Central memory CD4-positive, alpha-beta T cell (primary cell): ENCODE measurements around the gene PAQR5.

ENCODE experiments used
- DNase-seq: peaks from one replicate; pipeline ENCODE4 v3.0.0; 2022

The PAQR5 gene

DNA sequence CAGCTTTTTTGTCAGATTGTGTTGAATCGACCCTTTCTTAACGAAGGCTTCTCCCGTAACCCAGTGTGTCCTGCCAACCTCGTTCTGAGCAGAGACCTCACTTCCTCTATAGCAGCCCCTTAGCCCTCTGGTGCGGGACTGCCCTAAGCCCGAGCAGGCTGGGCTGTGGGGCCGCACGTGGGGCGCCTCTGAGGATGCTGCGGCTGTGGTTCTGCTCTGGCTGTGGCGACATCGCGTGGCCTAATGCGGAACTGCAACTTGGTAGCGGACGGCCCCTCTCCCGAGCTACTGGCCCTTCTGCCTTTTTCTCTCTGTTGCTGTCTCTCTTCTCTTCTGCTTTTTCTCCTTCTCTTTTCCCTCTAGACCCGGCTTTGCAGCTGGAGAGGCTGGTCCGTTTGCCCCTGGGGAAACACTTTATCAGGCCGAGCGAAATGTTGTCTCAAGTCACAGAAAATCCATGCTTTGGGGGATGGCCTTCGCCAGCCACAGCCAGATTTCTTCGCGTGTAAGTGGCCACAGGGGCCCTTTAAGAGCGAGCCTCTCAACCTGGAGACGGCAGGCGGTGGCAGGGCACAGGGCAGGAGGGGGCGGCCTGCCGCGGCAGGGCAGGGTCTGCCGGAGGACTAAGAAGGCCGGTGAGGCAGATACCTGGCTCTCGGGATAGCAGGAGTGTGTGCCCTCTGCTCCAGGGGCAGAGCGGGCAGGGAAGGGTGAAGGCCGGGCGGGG lies 96.0 kb downstream of the PAQR5 start:
- peak; percentile 58 for DNase-seq

GRCh38 chr15:69395460-69395859 lies 96.7 kb downstream of the PAQR5 start:
- DNase-seq: no peak

GRCh38 chr15:69395991-69396390 lies 97.3 kb downstream of the PAQR5 start:
- no peak for DNase-seq

- DNase-seq: no peak
Measured at GRCh38 chr15:69398491-69398891, 99.8 kb downstream of the PAQR5 start.

DNA sequence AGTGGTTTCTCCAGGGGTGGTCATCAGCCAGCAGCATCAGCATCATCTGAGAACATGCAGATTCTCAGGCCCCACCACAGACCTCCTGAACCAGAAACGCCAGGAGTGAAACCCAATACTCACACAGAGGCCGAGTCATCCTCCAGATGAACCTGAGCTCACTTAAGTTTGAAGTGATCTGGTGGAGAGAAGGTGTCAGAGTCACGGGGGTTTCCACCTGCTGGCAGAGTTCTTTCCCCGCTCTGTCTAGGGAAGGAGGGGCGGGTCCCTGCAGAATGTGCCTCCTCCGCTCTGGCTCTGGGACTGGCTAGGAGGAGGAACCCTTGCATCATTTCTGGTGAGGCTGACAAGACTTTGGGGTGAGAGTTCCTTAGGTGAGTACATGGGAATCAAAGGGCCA lies 102.1 kb downstream of the PAQR5 start:
- DNase-seq: no peak

GRCh38 chr15:69402816-69403215 lies 104.1 kb downstream of the PAQR5 start:
- DNase-seq: no peak

DNA sequence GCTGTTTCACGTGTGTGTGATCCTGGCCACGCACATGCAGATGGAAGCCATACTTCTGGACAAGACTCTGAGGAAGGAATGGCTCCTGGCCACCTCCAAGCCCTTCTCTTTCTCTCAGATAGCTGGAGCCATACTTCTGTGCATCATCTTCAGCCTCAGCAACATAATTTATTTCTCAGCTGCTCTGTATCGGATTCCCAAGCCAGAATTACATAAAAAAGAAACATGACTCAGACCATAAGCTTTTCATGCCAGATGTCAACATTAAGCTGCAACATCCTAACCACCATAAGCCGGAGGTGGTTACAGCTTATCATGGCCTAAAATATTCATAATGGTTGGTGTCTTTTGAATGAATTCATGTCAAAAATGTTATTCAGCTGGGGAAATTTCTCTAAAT lies 104.9 kb downstream of the PAQR5 start:
- no peak for DNase-seq

GRCh38 chr15:69405110-69405509 lies 106.4 kb downstream of the PAQR5 start:
- no peak for DNase-seq

DNA sequence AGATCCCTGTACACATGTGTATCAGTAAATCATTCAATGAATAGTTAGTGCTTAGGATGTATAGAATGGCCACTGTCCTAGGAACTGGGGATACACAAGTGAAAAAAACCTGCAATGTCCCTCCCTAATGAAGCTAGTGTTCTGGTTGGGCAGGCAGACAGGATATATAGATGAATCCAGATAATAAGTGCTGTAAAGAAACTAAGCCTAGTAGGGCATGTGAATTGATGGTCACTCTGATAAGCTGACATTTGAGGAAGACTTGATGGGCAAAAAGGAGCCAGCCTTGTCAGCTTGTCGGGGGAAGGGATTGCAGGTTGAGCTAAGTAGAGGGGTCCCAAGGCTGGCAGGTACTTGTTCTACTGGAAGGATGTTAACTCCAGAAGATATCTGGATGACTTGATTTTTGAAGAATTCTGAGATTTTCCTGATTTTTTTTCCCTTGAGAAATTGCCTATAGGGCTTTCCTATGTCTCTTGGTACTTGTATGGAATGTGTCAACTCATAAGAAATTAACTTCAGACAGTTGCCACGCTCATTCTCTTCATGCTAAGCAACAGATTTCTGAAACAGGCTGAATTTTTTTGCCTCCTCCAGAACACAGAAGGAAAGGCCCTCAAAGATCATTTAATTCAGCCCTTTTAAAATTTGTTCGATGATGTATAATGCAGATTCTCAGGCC lies 109.1 kb downstream of the PAQR5 start:
- DNase-seq: no peak

GRCh38 chr15:69408841-69409240 lies 110.1 kb downstream of the PAQR5 start:
- no peak for DNase-seq

GRCh38 chr15:69410248-69410874 lies 111.6 kb downstream of the PAQR5 start:
- DNase-seq: no peak

DNA sequence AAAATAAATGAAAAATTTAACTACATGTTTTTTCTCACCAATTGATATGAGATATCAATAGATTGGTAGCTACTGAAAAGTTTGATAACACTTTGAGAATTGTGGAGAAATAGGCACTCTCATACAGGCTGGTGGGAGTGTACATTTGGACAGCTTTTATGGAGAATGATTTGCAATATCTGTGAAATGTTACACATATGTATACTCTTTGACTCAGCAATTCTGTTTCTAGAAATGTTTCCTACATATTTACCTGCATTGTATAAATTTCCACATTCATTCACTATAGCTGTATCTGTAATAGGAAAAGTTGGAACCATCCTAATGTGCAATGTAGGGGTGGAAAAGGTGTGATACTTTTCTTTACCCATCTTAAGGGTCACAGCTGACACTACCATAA lies 113.6 kb downstream of the PAQR5 start:
- no peak for DNase-seq

DNA sequence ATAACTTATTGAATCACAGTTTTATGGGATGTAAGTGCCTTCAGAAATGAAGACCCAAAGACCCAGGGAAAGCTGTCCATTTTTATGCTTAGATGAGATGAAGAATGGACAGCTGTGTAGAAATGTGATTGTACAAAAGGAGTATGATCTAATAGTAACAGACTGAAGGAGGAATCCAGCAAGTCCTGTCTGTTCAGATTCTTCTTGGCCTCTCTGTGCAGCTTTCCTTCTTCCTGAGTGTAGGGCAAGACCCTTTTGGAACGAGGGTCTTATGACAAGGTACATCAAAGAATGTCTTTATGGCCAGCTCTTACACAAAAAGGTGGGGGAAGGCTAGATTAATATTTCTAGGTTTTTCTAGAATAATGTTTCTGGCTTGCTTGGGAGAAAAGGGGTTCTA lies 114.0 kb downstream of the PAQR5 start:
- no peak for DNase-seq

DNA sequence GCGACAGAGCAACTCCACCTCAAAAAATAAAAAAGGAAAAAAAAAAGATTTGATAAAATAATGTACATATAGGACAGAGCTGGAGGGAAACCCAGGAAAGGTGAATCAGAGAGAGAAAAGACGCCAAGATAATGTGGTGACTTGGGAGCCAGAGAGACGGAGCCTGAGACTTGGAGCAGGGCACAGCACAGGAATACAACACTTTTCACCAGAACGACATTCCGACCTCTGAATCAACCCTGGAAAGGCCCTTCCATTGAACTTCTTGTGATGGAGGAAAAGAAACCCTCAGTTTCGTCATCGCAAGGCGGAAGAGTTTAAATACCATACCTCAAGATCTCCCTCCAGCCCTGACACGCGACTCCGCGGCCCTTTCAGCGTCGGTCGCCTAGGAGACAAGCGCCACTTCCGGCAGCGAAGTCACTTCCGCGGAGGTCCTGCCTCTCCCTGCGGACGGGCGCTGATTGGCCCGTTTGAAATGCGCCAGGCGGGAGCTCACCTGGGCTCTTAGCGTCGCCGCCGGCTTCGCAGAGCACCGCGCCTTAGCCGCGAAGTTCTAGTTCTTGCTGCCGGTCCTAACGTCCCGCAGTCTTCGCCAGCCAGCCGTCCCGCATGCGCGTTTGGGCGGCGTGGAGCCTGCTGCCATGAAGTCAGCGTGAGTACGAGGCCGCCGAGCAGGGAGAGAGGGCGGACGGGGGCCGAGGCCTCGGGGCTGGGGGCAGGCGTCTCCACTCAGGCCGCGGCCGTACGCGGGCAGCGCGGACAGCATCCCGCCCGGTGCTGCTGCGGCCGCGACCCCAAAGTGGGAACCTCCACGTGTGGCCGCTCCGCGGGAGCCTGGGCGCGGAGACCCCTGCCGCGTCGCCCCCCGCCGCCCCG lies 115.3 kb downstream of the PAQR5 start, which contains the start of gene KIF23:
TSS of gene KIF23 (plus strand) at position 528 of the 879 bp plus-strand sequence. CDS start at position 645, 117 bp downstream.
- peak; percentile 89 for DNase-seq

- DNase-seq: no peak
Measured at GRCh38 chr15:69414701-69415167, 116.0 kb downstream of the PAQR5 start.

GRCh38 chr15:69415381-69415780 lies 116.7 kb downstream of the PAQR5 start:
- DNase-seq: no peak

DNA sequence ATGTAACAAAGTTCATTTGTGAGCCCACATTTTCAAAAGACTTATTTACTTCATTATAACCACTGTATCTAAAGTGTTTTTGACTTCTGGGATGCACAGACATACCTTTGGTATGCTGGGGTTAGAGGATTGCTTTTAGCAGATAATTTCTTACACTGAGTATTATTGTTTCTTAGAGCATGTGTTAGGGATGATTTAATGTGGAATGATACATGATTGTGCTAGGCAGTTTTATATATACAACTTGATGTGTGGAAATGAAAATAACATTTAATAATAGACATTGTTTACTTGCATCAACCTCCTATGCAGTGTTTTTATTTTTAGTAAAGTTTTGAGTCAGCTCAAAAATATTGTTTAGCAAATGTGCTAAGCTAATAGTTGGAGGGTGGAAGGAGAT lies 118.9 kb downstream of the PAQR5 start:
- no peak for DNase-seq

DNA sequence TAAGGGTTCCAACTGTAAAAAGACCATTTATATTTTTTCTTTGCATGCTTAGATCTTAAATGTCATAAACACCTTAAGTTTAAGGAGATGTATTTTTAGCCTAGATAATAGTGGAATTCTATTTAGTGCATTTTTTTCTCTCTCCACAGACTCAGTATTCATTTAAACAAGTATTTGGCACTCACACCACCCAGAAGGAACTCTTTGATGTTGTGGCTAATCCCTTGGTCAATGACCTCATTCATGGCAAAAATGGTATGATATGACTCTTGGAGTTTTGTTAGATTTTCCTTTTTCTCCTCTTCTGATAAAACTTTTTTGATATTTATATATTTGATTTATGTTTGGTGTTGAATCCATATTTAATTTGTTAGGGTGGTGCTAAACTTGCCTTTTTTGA lies 122.8 kb downstream of the PAQR5 start:
- DNase-seq: no peak

- DNase-seq: no peak
Measured at GRCh38 chr15:69422336-69422895, 123.7 kb downstream of the PAQR5 start.

DNA sequence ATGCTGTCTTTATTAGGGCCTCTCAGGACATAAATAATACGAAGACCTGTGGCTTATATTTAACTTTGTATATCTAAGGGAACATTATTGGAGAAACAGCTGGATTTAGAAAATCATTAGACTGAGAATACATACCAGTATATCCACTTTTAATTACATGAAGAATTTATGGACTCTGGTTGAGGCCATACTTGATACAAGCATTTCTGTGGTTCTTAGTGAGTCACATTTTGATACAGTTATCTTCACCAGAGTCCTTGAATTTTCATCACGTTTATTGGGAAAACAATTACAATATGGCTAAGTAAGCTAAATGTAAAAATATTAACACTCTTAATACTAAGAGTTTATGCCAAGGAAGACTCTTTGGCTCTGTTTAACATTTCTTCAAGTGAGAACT lies 125.3 kb downstream of the PAQR5 start:
- DNase-seq: no peak

DNA sequence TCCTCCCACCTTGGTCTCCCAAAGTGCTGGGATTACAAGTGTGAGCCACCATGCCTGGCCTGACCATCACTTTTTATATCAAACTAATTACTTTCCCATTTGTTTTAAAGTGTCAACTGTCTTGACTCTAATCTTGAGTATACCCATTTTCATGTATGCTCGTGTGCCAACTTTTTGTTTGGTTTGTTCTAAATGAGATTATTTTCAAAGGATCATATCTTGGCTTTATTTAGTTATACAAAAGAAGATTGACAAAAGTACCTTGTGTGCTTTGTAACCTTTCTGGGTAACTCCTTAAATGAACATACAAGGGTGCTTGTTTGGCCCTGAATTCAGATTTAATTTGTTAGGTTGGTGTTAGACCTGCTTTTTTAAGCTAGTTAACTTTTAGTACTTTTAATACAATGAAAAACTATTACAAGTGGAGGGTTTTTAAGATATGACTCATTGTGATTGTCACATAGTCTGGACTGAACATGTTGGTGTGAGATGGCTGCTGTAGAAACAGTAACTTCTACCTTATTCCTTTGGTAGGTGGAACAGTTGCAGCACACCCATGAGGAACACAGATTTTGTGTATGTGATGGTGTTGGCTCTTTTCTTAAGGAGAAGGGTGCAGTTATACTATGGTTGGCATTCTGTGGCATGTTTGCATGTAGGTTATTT lies 126.2 kb downstream of the PAQR5 start:
- no peak for DNase-seq

GRCh38 chr15:69433831-69434230 lies 135.1 kb downstream of the PAQR5 start:
- DNase-seq: no peak
